SK-N-MC (cell line): ENCODE measurements around the gene CKAP2.
"Not testable (repeated sequence)": the region's sequence is repeated elsewhere in the genome, so short reads cannot be mapped to it uniquely, and the experiment has no call there.

Source experiments
- DNase-seq: peaks from one replicate; pipeline ENCODE4 v3.0.0-alpha.2; 2011; ENCODE audit warnings: low read depth, low spot score
- H3K27ac ChIP-seq: fragments of 200-600 bp; sonication (generic); 2 replicates; pipeline ENCODE4 v1.5.1; 2016; ENCODE audit warnings: mixed run types
- H3K36me3 ChIP-seq: fragments of 200-600 bp; sonication (generic); 2 replicates; pipeline ENCODE4 v1.6.1; 2017; ENCODE audit warnings: antibody characterized with exemption, low read length, mixed read lengths; ENCODE audit not compliant: insufficient read depth
- H3K4me3 ChIP-seq: fragments of 200-600 bp; sonication (generic); 2 replicates; pipeline ENCODE4 v1.5.1; 2016
- H3K9ac ChIP-seq: fragments of 200-600 bp; sonication (generic); 2 replicates; pipeline ENCODE4 v1.8.0; 2017; ENCODE audit warnings: mixed run types, mixed read lengths; ENCODE audit not compliant: insufficient read length
- H3K9me3 ChIP-seq: fragments of 200-600 bp; sonication (generic); 2 replicates; pipeline ENCODE4 v1.6.1; 2017; ENCODE audit warnings: low read depth, mild to moderate bottlenecking, antibody characterized with exemption, low read length, moderate library complexity, mixed read lengths

CKAP2 gene

DNA sequence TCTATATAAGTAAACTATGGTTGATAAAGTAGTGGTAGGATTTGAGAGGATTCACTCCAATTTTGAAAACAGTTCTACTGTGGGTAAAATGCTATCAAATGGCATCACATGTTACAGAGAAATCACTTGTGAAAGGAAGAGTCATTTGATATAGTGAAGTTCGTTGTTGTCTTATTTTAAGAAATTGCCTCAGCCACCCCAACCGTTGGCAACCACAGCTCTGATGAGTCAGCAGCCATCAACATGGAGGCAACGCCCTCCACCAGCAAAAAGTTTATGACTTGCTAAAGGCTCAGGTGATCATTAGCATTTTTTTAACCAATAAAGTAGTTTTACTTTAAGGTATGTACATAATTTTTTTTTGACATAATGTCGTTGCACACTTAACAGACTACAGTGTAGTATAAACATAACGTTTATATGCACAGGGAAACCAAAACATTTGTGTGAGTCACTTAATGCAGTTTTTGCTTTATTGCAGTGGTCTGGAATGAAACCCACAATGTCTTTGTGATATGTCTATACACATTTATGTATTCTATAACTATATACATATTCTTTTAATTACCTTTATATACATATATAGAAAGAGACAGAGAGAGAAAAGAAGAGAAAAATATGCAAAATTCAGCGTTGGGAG, 58.8 kb downstream of the CKAP2 start:
- not testable (repeated sequence) for DNase-seq, H3K9me3 ChIP-seq, H3K36me3 ChIP-seq, H3K9ac ChIP-seq, H3K4me3 ChIP-seq, H3K27ac ChIP-seq

DNA sequence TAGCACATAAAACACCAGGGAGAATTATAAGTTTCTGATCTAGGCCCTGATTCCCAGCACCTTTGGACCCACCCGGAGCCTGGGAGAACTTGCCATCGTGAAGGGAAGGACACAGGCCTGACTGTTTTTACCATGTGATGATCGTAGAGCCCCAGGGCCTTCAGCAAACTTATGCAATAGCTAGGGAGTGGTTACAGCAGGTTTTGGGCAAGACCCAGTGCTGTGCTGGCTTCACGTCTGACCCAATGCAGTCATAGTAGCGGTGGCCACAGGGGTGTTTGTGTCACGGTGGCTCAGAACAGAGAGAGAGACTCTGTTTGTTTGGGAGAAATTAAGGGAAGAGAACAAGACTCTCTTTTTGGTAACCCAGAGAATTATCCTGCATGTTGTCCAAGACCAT, 68.0 kb downstream of the CKAP2 start:
- not testable (repeated sequence) for H3K4me3 ChIP-seq, H3K36me3 ChIP-seq, DNase-seq, H3K9me3 ChIP-seq, H3K27ac ChIP-seq, H3K9ac ChIP-seq
